ENCODE results near the gene ZNF316.
"Not testable (repeated sequence)": the region's sequence is repeated elsewhere in the genome, so short reads cannot be mapped to it uniquely, and the experiment has no call there.

The ZNF316 gene

GRCh38 chr7:6670851-6671250 lies 33.7 kb downstream of the ZNF316 start:
- in situ Hi-C loops (cut with MboI; ENCODE audit: low sequenced_read_pairs), result not testable (repeated sequence)

GRCh38 chr7:6675807-6676405 lies 38.8 kb downstream of the ZNF316 start:
- in situ Hi-C loops (cut with MboI; ENCODE audit: low sequenced_read_pairs), result no loop called here

- in situ Hi-C loops (cut with MboI; ENCODE audit: low sequenced_read_pairs), result no loop called here
Observed at GRCh38 chr7:6680146-6680545, 43.0 kb downstream of the ZNF316 start.

- in situ Hi-C loops (cut with MboI; ENCODE audit: low sequenced_read_pairs), result no loop called here
Observed at GRCh38 chr7:6691103-6691502, 54.0 kb downstream of the ZNF316 start.

DNA sequence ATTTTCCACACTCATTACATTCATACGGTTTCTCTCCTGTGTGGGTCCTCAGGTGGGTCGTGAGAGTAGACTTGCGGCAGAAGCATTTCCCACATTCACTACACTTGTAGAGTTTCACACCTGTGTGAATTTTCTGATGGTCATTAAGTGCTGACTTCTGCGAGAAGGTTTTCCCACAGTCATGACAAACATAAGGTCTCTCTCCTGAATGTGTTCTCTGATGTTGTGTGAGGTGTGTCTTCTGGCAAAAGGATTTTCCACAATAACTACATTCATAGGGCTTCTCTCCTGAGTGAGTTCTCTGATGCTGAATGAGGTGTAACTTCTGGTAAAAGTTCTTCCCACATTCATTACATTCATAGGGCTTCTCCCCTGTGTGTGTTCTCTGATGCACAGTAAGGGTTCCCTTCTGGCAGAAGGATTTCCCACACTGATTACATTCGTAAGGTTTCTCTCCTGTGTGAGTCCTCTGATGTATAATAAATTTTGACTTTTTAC lies 54.5 kb downstream of the ZNF316 start:
- in situ Hi-C loops (cut with MboI; ENCODE audit: low sequenced_read_pairs), result no loop called here

DNA sequence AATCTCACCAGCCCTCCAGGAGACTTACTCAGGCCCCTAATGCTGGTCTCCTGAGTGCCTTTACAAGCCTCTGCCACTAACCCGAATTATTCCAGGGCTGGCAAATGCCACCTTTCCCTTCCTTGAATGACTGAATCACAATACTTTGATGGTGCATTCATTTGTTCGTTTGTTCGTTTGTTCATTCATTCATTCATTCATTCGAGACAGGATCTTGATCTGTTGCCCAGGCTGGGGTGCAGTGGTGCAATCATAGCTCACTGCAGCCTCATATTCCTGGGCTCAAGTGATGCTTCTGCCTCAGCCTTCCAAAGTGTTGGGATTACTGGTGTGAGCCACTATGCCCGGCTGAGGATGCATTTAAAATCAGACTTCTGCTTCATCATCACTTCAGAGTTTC lies 63.7 kb downstream of the ZNF316 start:
- in situ Hi-C loops (cut with MboI; ENCODE audit: low sequenced_read_pairs), result no loop called here

- in situ Hi-C loops (cut with MboI; ENCODE audit: low sequenced_read_pairs), result no loop called here
Observed at GRCh38 chr7:6701860-6702259, 64.7 kb downstream of the ZNF316 start.

Measured in HL-60/S4 treated with phorbol 12-myristate 13-acetate at 8.2 ng/mL for 4 days and 3 days (cell line).